Parathyroid adenoma (tissue), 2 donors: ENCODE results near the gene ZNF33B.

Experiments used
- H2AFZ ChIP-seq: fragments of 300-600 bp; sonication (generic); one replicate; pipeline ENCODE4 v1.7.0; 2017; ENCODE audit warnings: antibody characterized with exemption, mild to moderate bottlenecking
- H3K27ac ChIP-seq: fragments of 300-600 bp; sonication (generic); one replicate; pipeline ENCODE4 v1.7.0; 2017
- H3K27me3 ChIP-seq: fragments of 300-600 bp; sonication (generic); one replicate; pipeline ENCODE4 v1.7.0; 2017; ENCODE audit warnings: low read length; ENCODE audit not compliant: control insufficient read depth, insufficient read depth
- H3K36me3 ChIP-seq: fragments of 300-600 bp; sonication (generic); one replicate; pipeline ENCODE4 v1.7.0; 2017; ENCODE audit warnings: low read length; ENCODE audit not compliant: control insufficient read depth, insufficient read depth
- H3K4me1 ChIP-seq: fragments of 300-600 bp; sonication (generic); one replicate; pipeline ENCODE4 v1.7.0; 2017; ENCODE audit warnings: control low read depth
- H3K4me2 ChIP-seq: fragments of 300-600 bp; sonication (generic); one replicate; pipeline ENCODE4 v1.7.0; 2017; ENCODE audit warnings: low read length
- H3K4me3 ChIP-seq: fragments of 300-600 bp; sonication (generic); one replicate; pipeline ENCODE4 v1.7.0; 2017; ENCODE audit warnings: low read depth, low read length
- H3K79me2 ChIP-seq: fragments of 300-600 bp; sonication (generic); one replicate; pipeline ENCODE4 v1.7.0; 2017; ENCODE audit warnings: control low read depth
- H3K9ac ChIP-seq: fragments of 300-600 bp; sonication (generic); one replicate; pipeline ENCODE4 v1.7.0; 2017; ENCODE audit warnings: mild to moderate bottlenecking
- H3K9me3 ChIP-seq: fragments of 300-600 bp; sonication (generic); one replicate; pipeline ENCODE4 v1.7.0; 2017; ENCODE audit warnings: low read length; ENCODE audit not compliant: control insufficient read depth
- CTCF ChIP-seq: fragments of 300-600 bp; sonication (generic); IDR thresholded peaks from one replicate; pipeline ENCODE4 v1.7.0; 2017; ENCODE audit warnings: antibody characterized with exemption, mild to moderate bottlenecking
- donor health status: primary hyperparathyroidism.

ZNF33B gene

GRCh38 chr10:42618424-42618823 lies 19.9 kb downstream of the ZNF33B start:
- Histone ChIP-seq H3K79me2 (no peaks in the 10 kb centered on the region), H3K4me1 (no peaks in the 10 kb centered on the region), H2AFZ (no peak overlapping the region), H3K4me2 (no peak overlapping the region), H3K27ac (no peak overlapping the region), H3K27me3 (no peaks in the 10 kb centered on the region), H3K36me3 (no peaks in the 10 kb centered on the region), H3K4me3 (no peak overlapping the region), H3K9me3 (no peaks in the 10 kb centered on the region), H3K9ac (no peak overlapping the region)
- no peak for TF ChIP-seq CTCF

GRCh38 chr10:42615419-42615818 lies 23.0 kb downstream of the ZNF33B start:
- H3K36me3 ChIP-seq: no peaks in the 10 kb centered on the region

DNA sequence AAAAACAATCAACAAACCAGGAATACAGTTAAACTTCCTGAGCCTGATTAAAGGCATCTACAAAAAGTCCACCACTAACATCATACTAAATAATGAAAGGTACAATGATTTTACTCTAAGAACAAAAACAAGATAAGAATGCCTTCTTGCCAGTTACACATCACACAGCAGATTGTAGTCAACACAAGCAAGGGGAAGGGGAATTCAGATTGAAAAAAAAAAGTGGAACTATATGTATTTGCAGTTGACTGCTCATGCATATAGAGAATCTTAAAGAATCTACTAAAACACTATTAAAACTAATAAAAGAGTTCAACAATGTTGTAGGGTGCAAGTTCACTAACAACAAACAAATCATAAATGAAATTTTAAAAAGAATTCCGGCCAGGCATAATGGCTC lies 28.5 kb downstream of the ZNF33B start:
- H3K4me2 ChIP-seq: no peak overlapping the region

More at GRCh38 chr10:42615419-42615818, 23.0 kb downstream of the ZNF33B start:
- no peak overlapping the region for H3K4me3 ChIP-seq
- H3K27me3 ChIP-seq: no peaks in the 10 kb centered on the region
- TF ChIP-seq CTCF: no peak
- H3K9me3 ChIP-seq: no peaks in the 10 kb centered on the region
- H3K4me2 ChIP-seq: no peak overlapping the region
- H3K4me1 ChIP-seq: no peaks in the 10 kb centered on the region
- no peak overlapping the region for H3K9ac ChIP-seq
- H3K27ac ChIP-seq: no peak overlapping the region
- H3K79me2 ChIP-seq: no peaks in the 10 kb centered on the region
- H2AFZ ChIP-seq: no peak overlapping the region

GRCh38 chr10:42598249-42598873 lies 40.0 kb downstream of the ZNF33B start:
- H3K9me3 ChIP-seq: no peaks in the 10 kb centered on the region
- H3K4me2 ChIP-seq: no peak overlapping the region
- no peak overlapping the region for H3K9ac ChIP-seq
- TF ChIP-seq CTCF: no peak
- no peaks in the 10 kb centered on the region for H3K79me2 ChIP-seq
- H2AFZ ChIP-seq: no peak overlapping the region
- no peak overlapping the region for H3K27ac ChIP-seq
- H3K4me3 ChIP-seq: no peak overlapping the region
- no peaks in the 10 kb centered on the region for H3K4me1 ChIP-seq
- H3K36me3 ChIP-seq: peaks cover 5% of the 10 kb centered on the region
- H3K27me3 ChIP-seq: no peaks in the 10 kb centered on the region

More for the DNA sequence above, 28.5 kb downstream of the ZNF33B start:
- Histone ChIP-seq H2AFZ (no peak overlapping the region), H3K27me3 (no peaks in the 10 kb centered on the region), H3K27ac (no peak overlapping the region), H3K4me1 (no peaks in the 10 kb centered on the region), H3K79me2 (no peaks in the 10 kb centered on the region), H3K36me3 (no peaks in the 10 kb centered on the region), H3K9me3 (no peaks in the 10 kb centered on the region), H3K4me3 (no peak overlapping the region), H3K9ac (no peak overlapping the region)
- TF ChIP-seq CTCF: no peak

GRCh38 chr10:42596196-42596595 lies 42.2 kb downstream of the ZNF33B start:
- Histone ChIP-seq H2AFZ (no peak overlapping the region), H3K36me3 (peaks cover 5% of the 10 kb centered on the region), H3K9ac (no peak overlapping the region), H3K4me3 (no peak overlapping the region), H3K4me2 (no peak overlapping the region), H3K79me2 (no peaks in the 10 kb centered on the region), H3K27me3 (no peaks in the 10 kb centered on the region), H3K4me1 (no peaks in the 10 kb centered on the region), H3K9me3 (no peaks in the 10 kb centered on the region), H3K27ac (no peak overlapping the region)
- no peak for TF ChIP-seq CTCF
